ENCODE data around the gene LYPD1.

DNA sequence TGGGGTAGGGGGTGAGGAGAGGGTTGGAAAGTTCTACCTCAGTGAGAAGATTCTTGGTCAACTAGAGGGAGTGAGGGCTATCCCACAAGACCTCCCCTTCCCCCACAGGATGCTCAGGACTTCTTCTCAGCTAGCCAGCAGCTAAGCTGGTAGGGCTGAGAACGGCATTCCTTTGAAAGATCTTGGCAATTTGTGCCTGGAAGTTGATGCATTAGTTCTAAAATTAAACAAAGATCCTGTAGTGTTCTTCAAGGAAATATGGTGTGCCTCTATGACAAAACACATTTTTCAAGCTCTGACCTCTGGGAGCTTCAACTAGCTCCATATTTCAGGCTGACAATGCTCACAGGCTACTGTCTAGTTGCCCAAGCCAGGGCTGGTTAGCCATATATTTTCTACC, 2.3 kb downstream of the LYPD1 start:
- TF ChIP-seq POLR2AphosphoS5 (IDR thresholded peaks at IDR 0.05; ENCODE audit: low read depth, low read length), result no peak
- TF ChIP-seq, protein P1, sequence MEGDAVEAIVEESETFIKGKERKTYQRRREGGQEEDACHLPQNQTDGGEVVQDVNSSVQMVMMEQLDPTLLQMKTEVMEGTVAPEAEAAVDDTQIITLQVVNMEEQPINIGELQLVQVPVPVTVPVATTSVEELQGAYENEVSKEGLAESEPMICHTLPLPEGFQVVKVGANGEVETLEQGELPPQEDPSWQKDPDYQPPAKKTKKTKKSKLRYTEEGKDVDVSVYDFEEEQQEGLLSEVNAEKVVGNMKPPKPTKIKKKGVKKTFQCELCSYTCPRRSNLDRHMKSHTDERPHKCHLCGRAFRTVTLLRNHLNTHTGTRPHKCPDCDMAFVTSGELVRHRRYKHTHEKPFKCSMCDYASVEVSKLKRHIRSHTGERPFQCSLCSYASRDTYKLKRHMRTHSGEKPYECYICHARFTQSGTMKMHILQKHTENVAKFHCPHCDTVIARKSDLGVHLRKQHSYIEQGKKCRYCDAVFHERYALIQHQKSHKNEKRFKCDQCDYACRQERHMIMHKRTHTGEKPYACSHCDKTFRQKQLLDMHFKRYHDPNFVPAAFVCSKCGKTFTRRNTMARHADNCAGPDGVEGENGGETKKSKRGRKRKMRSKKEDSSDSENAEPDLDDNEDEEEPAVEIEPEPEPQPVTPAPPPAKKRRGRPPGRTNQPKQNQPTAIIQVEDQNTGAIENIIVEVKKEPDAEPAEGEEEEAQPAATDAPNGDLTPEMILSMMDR (IDR thresholded peaks at IDR 0.05), result no peak
- TF ChIP-seq TAF1 (IDR thresholded peaks at IDR 0.05; ENCODE audit: borderline replicate concordance, low read depth, low read length), result no peak
- TF ChIP-seq EP300 (IDR thresholded peaks at IDR 0.05; ENCODE audit: borderline replicate concordance in 1 of 2, low read depth in 1 of 2, low read length in 1 of 2), result no peak
- TF ChIP-seq, protein P2, sequence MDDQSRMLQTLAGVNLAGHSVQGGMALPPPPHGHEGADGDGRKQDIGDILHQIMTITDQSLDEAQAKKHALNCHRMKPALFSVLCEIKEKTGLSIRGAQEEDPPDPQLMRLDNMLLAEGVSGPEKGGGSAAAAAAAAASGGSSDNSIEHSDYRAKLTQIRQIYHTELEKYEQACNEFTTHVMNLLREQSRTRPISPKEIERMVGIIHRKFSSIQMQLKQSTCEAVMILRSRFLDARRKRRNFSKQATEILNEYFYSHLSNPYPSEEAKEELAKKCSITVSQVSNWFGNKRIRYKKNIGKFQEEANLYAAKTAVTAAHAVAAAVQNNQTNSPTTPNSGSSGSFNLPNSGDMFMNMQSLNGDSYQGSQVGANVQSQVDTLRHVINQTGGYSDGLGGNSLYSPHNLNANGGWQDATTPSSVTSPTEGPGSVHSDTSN (IDR thresholded peaks at IDR 0.05), result no peak
- no peak for TF ChIP-seq RFX5 (IDR thresholded peaks at IDR 0.05; ENCODE audit: low read length)
- TF ChIP-seq, protein P3, sequence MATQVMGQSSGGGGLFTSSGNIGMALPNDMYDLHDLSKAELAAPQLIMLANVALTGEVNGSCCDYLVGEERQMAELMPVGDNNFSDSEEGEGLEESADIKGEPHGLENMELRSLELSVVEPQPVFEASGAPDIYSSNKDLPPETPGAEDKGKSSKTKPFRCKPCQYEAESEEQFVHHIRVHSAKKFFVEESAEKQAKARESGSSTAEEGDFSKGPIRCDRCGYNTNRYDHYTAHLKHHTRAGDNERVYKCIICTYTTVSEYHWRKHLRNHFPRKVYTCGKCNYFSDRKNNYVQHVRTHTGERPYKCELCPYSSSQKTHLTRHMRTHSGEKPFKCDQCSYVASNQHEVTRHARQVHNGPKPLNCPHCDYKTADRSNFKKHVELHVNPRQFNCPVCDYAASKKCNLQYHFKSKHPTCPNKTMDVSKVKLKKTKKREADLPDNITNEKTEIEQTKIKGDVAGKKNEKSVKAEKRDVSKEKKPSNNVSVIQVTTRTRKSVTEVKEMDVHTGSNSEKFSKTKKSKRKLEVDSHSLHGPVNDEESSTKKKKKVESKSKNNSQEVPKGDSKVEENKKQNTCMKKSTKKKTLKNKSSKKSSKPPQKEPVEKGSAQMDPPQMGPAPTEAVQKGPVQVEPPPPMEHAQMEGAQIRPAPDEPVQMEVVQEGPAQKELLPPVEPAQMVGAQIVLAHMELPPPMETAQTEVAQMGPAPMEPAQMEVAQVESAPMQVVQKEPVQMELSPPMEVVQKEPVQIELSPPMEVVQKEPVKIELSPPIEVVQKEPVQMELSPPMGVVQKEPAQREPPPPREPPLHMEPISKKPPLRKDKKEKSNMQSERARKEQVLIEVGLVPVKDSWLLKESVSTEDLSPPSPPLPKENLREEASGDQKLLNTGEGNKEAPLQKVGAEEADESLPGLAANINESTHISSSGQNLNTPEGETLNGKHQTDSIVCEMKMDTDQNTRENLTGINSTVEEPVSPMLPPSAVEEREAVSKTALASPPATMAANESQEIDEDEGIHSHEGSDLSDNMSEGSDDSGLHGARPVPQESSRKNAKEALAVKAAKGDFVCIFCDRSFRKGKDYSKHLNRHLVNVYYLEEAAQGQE (IDR thresholded peaks at IDR 0.05; ENCODE audit: low read depth, low read length), result no peak
- no peak for TF ChIP-seq RAD21 (IDR thresholded peaks at IDR 0.05; ENCODE audit: low read length)
- no peak for TF ChIP-seq TEAD4 (IDR thresholded peaks at IDR 0.05; ENCODE audit: borderline replicate concordance, insufficient read depth)
- TF ChIP-seq SMC3 (IDR thresholded peaks at IDR 0.05; ENCODE audit: low read depth, low read length), result no peak
- TF ChIP-seq, protein P4, sequence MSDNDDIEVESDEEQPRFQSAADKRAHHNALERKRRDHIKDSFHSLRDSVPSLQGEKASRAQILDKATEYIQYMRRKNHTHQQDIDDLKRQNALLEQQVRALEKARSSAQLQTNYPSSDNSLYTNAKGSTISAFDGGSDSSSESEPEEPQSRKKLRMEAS (IDR thresholded peaks at IDR 0.05; ENCODE audit: low read depth), result no peak
- TF ChIP-seq RXRA (IDR thresholded peaks at IDR 0.05; ENCODE audit: borderline replicate concordance, low read depth), result no peak
- no peak for TF ChIP-seq EZH2phosphoT487 (IDR thresholded peaks at IDR 0.05; ENCODE audit: borderline replicate concordance, low read depth)
